OCI-LY3 (cell line): Measurements from ENCODE around the gene CITED2.

Experiments
- CTCF ChIP-seq: fragments of 200-600, 300-600 bp; sonication (generic); IDR thresholded peaks from 2 replicates; pipeline ENCODE4 v1.5.1; 2014; ENCODE audit warnings: antibody characterized with exemption, low read length, low read depth
- EZH2phosphoT487 ChIP-seq: fragments of 200-600 bp; shearing (Covaris generic); IDR thresholded peaks from 2 replicates; pipeline ENCODE4 v1.6.1; 2018; ENCODE audit warnings: antibody characterized with exemption, mixed run types, low read depth

- TF ChIP-seq CTCF, result no peak
- TF ChIP-seq EZH2phosphoT487, result no peak
Measured at GRCh38 chr6:139344186-139344963, 30.1 kb downstream of the CITED2 start.
